ENCODE measurements around the gene GPR26.

Gene GPR26, protein sequence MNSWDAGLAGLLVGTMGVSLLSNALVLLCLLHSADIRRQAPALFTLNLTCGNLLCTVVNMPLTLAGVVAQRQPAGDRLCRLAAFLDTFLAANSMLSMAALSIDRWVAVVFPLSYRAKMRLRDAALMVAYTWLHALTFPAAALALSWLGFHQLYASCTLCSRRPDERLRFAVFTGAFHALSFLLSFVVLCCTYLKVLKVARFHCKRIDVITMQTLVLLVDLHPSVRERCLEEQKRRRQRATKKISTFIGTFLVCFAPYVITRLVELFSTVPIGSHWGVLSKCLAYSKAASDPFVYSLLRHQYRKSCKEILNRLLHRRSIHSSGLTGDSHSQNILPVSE

GRCh38 chr10:123666318-123667236 is at the start of gene GPR26:
Gene GPR26, plus strand, starts transcription at chr10:123666355. Its CDS starts 53 bp downstream, at chr10:123666408.
- TF ChIP-seq POLR2A (IDR thresholded peaks at IDR 0.05; ENCODE audit: low read depth, low read length) = no peak
- FAIRE-seq = no peak
- no peak for DNase-seq (ENCODE audit: insufficient read length, low spot score)

GRCh38 chr10:123618224-123618623 is 47.9 kb upstream of the GPR26 start:
- no peak for DNase-seq (ENCODE audit: insufficient read length, low spot score)
- FAIRE-seq = no peak
- TF ChIP-seq POLR2A (IDR thresholded peaks at IDR 0.05; ENCODE audit: low read depth, low read length) = no peak

DNA sequence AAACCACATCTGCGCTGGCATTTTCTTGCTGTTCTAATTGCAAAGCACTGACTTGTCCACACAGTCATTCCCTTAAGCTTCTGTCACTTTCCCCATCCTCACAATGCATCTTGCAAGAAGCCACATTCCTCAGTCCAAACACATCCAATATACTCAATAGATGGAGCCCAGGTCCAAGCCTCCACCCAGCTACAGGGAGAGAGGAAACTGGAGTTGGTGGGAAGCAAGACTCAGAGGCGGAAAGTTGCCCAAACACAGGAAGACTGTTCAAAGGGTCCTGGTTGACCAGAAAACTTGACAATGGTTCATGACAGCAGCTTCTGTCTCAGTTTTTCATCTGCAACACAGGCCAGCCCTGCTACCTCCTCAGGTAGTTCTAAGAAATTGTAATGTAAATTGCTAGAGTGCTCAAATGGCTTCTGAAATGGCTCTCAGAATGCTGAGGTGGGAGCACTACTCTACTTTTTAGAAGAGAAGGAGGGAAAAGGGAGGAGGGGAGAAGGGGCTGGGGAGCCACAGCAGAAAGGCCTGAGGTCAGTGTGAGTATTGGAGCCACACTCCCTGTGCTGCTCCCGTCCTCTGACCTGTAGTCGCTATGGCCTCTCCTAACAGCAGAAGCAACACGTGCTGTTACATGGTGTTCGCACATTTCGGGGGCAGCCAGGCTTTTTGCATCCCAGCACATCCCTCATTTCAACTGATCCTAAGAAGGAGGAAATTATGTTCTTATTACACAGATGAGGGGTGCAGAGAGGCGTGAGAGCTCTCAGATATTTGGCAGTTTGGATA is 46.9 kb upstream of the GPR26 start:
- no peak for FAIRE-seq
- no peak for TF ChIP-seq POLR2A (IDR thresholded peaks at IDR 0.05; ENCODE audit: low read depth, low read length)
- DNase-seq (ENCODE audit: insufficient read length, low spot score) = no peak

- TF ChIP-seq POLR2A (IDR thresholded peaks at IDR 0.05; ENCODE audit: low read depth, low read length) = no peak
- FAIRE-seq = no peak
- no peak for DNase-seq (ENCODE audit: insufficient read length, low spot score)
Observed at GRCh38 chr10:123620621-123621020, 45.5 kb upstream of the GPR26 start.

DNA sequence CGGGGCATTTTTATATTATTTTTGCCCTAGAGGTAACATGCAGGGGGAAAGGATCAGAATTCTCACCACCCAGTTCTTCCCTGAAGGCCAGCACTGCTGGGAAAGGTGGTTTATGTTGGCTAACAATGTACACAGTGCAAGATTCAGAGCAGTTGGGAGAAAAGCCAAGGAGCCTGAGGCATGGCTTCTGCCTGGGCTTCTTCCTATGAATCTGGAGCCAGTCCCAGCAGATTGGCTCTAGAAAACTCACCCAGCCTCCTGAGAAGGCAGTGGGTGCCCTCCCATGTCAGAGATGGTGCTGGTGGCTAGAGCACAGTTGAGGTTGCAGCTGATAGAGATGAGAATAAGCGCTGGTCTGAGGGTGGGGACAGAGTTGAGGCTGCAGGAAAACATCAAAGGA is 44.7 kb upstream of the GPR26 start:
- FAIRE-seq (no peak), DNase-seq (ENCODE audit: insufficient read length, low spot score) (no peak)

GRCh38 chr10:123621916-123622315 is 44.2 kb upstream of the GPR26 start:
- FAIRE-seq (no peak), DNase-seq (ENCODE audit: insufficient read length, low spot score) (no peak)
- no peak for TF ChIP-seq POLR2A (IDR thresholded peaks at IDR 0.05; ENCODE audit: low read depth, low read length)

More for the DNA sequence above, 44.7 kb upstream of the GPR26 start:
- TF ChIP-seq POLR2A (IDR thresholded peaks at IDR 0.05; ENCODE audit: low read depth, low read length) = no peak

- DNase-seq (ENCODE audit: insufficient read length, low spot score) (no peak), FAIRE-seq (no peak)
- no peak for TF ChIP-seq POLR2A (IDR thresholded peaks at IDR 0.05; ENCODE audit: low read depth, low read length)
Observed at GRCh38 chr10:123622381-123622780, 43.8 kb upstream of the GPR26 start.

DNA sequence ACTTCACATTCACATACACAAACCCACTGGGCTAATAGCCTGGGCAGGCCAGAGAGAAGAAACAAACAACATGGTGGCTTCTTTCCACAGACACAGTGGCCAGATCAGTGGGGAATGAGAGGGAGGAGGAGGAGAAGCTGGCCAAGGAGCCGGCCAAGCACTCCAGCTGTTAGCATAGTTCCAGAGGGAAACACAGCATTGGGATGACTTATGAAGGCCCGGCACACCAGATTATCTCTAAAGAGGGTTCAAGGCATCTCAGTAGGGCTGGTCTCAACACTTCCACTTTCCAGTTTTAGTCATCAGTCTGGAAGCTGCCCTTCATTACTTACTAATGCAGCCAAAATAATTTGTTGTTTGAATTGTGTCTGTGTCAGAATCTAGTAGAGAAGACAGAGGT is 42.1 kb upstream of the GPR26 start:
- no peak for DNase-seq (ENCODE audit: insufficient read length, low spot score)
- no peak for FAIRE-seq
- TF ChIP-seq POLR2A (IDR thresholded peaks at IDR 0.05; ENCODE audit: low read depth, low read length) = no peak

DNA sequence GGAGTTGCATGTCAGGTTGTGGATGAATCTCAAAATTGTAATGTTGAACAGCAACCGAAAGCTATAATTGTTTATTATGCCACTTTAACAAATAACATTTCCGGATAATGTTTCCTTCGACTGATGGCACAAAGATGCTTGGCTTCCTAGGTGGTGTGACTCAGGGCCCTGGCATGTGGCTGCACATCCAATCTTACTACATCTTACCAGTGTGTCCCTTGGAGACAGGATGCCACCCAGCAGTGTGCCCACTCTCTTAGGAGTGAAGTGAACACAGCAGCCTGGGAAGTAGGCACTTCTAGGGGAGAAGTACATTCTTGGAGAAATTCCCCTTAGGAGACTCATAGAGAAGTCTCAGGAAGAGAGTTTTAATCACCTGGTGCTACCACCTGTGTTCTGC is 33.0 kb upstream of the GPR26 start:
- no peak for DNase-seq (ENCODE audit: insufficient read length, low spot score)
- TF ChIP-seq POLR2A (IDR thresholded peaks at IDR 0.05; ENCODE audit: low read depth, low read length) = no peak
- FAIRE-seq = no peak

GRCh38 chr10:123633636-123634035 is 32.5 kb upstream of the GPR26 start:
- DNase-seq (ENCODE audit: insufficient read length, low spot score) = no peak
- TF ChIP-seq POLR2A (IDR thresholded peaks at IDR 0.05; ENCODE audit: low read depth, low read length) = no peak
- no peak for FAIRE-seq

- FAIRE-seq (no peak), DNase-seq (ENCODE audit: insufficient read length, low spot score) (no peak)
- no peak for TF ChIP-seq POLR2A (IDR thresholded peaks at IDR 0.05; ENCODE audit: low read depth, low read length)
Observed at GRCh38 chr10:123634221-123634620, 31.9 kb upstream of the GPR26 start.

DNA sequence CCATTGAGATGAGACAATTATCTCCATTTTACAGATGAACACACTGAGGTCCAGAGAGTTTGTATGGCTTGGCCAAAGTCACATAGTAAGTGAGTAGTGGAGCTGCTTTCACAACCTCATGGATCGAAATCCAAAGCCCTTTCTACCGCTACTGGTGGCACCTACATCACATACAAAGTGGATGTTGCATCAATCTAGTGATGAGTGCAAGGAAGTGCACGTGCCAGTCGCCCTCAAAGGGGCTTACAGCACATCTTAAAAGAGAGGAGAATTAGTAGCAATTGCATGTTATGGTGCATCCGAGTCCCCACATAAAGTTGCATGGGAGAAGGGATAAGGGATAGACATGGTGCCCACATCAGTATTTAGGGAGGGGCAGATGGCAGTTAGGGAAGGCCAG is 31.0 kb upstream of the GPR26 start:
- DNase-seq (ENCODE audit: insufficient read length, low spot score) = no peak
- FAIRE-seq = no peak
- no peak for TF ChIP-seq POLR2A (IDR thresholded peaks at IDR 0.05; ENCODE audit: low read depth, low read length)

- no peak for DNase-seq (ENCODE audit: insufficient read length, low spot score)
- TF ChIP-seq POLR2A (IDR thresholded peaks at IDR 0.05; ENCODE audit: low read depth, low read length) = no peak
- FAIRE-seq = no peak
Observed at GRCh38 chr10:123635745-123636144, 30.4 kb upstream of the GPR26 start.
